NCI-H1048 (cell line): Measurements from ENCODE around the gene LRIF1.
"Not testable (repeated sequence)": the region's sequence is repeated elsewhere in the genome, so short reads cannot be mapped to it uniquely, and the experiment has no call there.

ENCODE experiments used
- DNase-seq: peaks from one replicate; lab custom pipeline; 2025; lab: John Stamatoyannopoulos, UW

The LRIF1 gene

DNA sequence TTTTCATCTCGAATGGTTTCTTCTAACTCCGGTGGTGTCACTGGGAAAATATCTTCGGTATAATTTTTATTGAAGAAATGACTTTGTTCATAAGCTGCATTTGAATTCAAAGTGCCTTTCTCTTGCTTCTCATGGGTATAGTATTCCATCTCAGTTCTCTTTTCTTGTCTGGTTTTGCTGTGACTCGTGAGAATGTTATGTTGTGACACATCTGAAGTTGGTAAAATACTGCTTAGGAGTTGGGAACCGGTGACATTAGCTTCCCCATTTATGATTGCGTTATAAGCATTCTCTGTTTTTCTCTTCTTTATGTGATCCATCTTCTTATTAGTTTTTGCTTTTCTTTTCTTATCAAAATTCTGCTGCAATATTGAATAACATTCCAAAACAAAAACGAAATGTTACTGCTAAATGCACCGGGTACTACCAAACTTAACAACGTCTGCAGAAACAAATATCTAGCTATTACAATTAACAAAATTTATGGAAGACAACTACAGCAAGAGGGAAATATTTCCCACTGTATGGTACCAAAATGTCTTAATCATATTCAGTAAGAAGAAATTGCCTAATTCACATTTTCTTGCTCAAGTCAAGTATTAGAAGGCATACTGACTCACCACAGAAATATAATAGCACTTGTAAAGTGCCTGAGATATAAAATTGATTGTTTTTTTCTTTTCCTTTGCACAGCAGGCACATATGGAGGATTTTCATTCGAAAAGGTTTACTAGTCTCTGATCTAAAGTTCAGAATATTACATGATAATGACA is 15.5 kb downstream of the LRIF1 start:
- DNase-seq = no peak

DNA sequence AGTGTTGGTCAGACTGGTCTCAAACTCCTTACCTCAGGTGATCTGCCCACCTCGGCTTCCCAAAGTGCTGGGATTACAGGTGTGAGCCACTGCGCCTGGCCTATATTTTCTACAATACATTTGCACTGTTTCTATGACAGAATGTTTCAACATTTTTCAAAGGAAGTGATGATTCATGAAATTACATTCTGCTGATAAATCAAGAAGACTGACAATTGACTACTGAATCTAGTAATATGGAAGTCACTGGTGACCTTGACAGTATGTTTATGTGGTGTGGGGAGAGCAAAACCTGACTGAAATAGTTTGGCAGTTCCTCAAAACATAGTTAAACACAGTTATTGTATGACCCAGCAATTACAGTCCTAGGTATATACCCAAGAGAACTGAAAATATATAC is 18.1 kb downstream of the LRIF1 start:
- no peak for DNase-seq

DNA sequence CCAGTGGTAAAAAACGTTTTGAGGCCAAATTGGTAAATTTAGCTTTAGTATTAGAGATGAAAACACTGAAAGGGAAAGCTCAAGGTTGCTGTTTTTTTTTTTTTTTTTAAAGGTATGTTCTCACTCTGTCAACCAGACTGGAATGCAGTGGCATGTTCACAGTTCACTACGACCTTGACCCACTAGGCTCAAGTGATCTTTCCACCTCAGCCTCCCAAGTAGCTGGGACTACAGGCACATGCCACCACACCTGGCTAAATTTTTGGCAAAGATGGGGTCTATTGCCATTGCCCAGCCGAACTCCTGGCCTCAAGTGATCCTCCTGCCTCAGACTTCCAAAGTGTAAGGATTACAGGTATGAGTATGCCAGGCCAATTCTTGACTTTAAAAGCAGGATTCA is 18.9 kb downstream of the LRIF1 start:
- no peak for DNase-seq

DNA sequence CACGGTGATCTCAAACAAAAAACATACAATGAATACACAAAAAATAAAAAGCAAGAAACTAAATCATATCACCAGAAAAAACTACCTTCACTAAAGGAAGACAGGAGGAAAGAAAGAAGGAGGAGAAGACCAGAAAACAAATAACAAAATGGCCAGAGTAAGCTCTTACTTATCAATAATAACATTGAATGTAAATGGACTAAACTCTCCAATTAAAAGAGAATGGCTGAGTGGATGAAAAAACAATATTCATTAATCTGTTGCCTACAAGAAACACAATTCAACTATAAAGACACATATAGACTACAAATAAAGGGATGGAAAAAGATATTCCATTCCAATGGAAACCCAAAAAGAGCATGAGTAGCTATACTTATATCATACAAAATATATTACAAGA is 27.2 kb downstream of the LRIF1 start:
- DNase-seq = no peak

DNA sequence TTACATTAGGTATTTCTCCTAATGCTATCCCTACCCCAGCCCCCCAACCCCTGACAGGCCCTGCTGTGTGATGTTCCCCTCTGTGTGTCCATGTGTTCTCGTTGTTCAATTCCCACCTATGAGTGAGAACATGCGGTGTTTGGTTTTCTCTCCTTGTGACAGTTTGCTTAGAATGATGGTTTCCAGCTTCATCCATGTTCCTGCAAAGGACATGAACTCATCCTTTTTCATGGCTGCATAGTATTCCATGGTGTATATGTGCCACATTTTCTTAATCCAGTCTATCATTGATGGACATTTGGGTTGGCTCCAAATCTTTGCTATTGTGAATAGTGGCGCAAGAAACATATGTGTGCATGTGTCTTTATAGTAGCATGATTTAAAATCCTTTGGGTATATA is 32.6 kb downstream of the LRIF1 start:
- DNase-seq = not testable (repeated sequence)

DNA sequence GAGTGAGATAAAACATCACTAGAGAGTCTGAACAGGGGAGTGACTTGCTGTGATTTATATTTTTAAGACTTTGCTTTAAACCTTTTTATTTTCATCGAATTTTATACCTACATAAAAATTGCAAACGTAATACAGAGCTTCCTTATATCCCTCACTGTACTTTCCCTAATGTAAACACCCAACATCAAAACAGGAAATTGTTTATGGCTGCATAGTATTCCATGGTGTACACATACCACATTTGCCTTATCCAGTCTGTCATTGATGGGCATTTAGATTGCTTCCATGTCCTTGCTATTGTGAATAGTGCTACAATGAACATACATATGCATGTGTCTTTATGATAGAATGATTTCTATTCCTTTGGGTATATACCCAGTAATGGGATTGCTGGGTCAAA is 34.8 kb downstream of the LRIF1 start:
- no peak for DNase-seq

DNA sequence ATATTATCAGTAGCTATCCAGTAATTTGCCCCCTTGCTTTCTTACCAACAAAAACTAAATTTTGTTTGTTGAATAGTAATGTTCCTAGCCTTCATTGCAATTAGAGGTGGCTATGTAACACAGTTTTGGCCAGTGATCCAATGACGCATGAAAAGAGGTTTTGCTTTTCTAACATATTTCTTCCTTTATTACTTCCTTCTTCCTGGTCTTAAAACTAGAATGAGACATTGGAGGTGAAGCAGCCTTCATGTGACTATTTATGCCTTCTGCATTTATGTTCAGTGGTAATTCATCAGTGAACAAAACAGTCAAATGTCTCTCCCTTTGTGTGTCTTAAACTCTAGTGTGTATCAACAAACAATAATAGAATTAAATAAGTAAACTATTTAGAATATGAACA is 35.5 kb downstream of the LRIF1 start:
- no peak for DNase-seq

DNA sequence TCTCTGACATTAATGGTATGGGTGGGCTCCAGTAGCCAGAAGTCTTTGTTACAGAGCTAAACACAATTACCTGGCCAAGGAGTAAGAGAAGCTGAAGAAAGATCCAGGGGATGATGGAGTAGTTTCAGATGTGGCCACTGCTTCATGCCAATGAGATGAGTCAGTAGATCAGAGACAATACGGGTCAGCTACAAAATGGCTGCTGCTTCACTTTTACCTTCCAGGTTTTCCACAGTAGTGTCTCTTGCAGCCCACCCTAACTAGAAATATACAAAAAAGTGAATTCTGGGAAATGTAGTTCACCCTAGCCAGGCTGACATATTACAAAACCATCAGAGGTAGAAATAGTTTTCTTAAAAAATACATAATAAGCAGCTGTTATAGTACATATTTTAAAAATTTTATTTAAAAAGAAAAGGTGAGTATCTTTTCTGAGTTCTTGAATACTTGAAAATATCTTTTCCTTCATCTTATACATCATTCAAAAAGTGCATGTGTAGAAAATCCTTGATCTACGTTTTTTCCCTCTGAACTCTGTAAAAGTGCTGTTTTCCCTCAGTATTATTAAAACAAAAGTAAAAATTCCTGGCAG is 36.1 kb downstream of the LRIF1 start:
- no peak for DNase-seq

DNA sequence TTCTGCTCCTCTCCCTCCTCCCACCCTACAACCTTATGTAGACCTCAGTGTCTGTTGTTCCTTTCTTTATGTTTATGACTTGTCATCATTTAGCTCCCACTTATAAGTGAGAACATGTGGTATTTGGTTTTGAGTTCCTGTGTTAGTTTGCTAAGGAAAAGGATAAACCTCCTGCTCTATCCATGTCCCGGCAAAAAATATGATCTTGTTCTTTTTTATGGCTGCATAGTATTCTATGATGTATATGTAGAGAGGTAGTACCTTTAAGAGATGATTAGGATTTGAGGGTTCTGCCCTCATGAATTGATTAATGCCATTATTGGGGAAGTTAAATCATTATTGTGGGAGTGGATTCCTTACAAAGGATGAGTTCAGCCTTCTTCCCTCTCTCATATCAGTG is 41.8 kb downstream of the LRIF1 start:
- no peak for DNase-seq

DNA sequence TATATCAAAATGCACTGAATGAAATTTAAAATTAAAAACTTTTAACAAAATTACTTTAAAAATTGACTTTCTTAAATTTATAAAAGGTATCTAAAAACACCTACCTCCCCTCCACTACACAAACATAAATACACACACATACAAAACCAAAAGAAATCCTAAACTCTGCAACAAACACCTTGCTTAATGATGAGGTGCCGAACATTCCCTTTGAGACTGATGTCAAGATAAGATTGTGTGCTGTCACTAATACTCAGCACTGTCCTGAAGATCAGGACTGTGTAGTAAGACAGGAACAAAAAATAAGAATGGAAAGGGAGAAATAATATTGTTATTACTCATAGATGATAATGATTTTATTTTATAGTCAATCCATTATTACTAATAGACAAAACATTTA is 45.7 kb downstream of the LRIF1 start:
- DNase-seq = no peak

DNA sequence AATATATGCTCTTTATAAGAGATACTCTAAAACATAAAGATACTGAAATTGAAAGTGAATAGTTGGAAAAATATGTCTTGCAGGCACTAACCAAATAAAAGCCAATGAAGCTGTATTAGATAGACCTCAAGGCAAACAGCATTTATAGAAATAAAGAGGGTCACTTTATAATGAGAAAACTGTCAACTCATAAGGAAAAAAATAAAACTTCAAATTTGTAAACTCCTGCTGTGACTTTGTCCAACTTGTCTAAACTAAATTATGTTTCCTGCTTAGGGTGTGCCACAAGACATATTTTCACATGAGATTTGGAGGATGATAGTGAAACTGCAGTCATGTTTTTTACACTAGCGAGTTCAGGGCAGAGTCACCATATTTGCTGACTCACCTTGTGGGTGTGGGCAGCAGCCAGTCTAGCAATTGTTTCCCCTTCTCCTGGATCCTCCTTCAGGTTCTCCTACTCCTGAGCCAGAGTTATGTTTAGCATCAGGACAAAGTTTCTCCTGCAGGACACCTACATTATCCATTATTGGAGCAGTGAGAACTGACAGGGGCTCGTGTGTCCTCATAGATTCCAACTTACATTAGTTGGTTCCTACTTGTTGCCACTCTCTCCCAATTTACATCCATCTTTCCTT is 46.9 kb downstream of the LRIF1 start:
- DNase-seq = no peak

DNA sequence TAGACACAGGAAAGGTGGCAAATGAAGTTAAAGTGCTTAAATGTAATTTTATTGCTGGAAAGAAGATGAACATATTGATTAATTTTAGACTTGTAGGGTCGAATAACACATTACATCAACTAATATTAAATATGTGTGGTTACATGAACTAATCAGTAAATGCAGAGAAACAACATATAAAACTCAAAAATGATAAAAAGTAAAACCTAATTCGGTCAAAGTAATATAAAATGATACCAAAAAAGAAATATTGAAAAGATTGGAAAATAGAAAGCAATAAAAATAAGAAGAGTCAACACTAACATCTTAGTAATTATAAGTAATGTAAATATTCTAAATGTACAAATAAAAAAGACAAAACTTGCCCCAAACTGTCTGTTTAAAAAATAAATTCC is 47.5 kb downstream of the LRIF1 start:
- no peak for DNase-seq

DNA sequence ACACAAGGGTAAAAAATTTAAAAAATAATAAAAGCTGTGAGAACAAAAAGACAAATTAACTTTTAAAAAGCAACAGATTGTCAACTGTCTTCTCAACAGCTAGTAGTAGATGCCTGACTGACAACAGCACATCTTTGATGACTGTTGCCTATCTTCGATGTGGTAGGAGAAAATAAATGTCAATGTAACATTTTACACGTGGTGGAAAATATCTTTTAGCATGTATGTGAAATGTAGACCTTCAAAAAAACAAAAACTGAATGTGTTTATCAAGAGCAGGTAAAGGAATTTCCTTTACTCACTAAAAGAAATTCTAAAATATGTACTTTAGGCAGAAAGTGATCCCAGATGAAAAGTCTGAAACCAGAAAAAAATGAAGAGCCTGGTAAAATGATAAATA is 47.9 kb downstream of the LRIF1 start:
- no peak for DNase-seq

DNA sequence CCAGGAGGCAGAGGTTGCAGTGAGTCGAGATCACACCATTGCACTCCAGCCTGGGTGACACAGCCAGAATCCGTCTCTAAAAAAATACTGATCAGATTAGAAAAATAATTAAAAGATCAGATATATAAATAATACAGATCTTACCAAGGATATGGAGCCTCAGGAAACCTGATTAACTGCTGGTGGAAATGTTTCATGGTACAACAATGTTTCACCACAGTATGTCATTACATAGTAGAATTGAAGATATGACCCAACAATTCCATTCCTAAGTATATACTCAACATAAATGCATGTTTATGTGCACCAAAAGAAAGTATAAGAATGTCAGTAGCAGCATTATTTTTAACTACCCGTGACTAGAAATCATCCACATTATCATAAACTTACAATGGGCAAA is 49.0 kb downstream of the LRIF1 start:
- no peak for DNase-seq

DNA sequence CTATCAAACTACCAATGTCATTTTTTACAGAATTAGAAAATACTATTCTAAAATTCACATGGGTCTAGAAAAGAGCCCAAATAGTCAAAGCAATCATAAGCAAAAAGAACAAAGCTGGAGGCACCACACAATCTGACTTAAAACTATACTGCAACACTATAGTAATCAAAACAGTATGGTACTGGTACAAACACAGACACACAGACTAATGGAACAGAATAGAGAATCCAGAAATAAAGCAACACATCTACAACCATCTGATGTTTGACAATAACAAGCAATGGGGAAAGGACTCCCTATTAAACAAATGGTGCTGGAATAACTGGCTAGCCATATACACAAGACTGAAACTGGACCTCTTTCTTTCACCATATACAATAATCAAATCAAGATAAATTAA is 50.9 kb downstream of the LRIF1 start:
- no peak for DNase-seq

DNA sequence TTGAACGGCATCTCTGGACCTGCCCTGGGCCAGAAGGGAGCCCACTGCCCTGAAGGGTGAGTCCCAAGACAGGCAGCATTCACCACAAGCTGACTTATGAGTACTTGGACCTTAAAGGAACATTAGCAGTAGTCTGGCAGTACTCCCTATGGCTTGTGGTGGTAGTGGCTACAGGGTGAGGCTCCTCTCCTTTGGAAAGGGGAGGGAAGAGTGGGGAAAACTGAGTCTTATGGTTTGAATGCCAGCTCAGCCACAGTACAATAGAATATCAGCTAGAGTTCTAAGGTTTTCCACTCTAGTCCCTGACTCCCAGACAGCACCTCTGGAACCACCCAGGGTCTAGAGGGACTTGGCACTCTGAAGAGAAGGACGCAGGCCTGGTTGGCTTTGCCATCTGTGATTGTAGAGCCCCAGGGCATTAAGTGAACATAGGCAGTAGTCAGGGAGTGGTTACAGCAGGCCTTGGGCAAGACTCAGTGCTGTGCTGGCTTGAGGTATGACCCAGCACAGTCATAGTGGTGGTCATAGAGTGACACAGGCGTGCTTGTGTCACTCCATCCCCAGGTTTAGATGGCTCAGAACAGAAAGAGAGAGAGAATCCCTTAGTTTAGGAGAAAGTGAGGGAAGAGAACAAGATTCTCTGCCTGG is 59.7 kb downstream of the LRIF1 start:
- DNase-seq = no peak

DNA sequence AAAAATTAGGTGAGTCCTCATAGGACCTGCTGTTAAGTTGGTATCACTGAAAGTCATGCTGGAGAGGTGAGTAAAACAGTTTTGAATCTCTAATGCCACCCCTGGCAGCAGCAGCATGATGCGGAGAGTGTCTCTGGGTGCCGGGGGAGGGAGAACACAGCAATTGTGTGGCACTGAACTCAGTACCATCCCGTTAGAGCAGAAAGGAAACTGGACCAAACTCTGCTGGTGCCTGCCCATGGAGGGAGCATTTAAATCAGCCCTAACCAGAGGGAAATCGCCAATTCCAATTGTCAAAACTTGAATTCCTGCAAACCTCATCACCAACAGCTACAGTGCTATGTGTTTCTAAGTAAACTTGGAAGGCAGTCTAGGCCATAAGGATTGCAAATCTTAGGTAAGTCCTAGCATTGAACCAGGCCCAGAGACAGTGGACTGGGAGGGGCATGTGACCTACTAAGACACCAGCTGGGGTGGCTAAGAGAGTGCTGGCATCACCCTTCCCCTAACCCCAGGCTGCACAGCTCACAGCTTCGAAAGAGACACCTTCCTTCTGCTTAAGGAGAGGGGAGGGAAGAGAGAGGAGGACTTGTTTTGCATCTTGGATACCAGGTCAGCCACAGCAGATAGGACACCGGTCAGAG is 60.8 kb downstream of the LRIF1 start:
- no peak for DNase-seq

DNA sequence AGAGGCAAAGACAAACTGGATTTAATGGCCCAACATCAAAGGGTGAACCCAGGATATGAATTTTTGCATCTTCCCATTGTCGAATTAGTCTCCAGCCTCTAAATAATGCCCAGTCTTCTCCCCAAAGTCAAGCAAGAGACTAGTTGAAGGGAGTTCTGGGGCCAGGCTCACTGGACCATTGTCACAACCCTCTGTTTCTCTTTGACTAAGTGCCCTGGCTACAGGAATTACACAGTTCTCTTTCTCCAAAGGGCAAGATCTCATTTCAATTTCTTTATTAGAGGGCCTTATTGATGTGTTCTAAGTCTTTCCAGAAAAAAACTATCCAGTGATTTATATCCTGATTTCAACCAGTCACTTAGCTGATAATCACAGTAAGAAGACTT is 64.3 kb downstream of the LRIF1 start:
- DNase-seq = no peak

DNA sequence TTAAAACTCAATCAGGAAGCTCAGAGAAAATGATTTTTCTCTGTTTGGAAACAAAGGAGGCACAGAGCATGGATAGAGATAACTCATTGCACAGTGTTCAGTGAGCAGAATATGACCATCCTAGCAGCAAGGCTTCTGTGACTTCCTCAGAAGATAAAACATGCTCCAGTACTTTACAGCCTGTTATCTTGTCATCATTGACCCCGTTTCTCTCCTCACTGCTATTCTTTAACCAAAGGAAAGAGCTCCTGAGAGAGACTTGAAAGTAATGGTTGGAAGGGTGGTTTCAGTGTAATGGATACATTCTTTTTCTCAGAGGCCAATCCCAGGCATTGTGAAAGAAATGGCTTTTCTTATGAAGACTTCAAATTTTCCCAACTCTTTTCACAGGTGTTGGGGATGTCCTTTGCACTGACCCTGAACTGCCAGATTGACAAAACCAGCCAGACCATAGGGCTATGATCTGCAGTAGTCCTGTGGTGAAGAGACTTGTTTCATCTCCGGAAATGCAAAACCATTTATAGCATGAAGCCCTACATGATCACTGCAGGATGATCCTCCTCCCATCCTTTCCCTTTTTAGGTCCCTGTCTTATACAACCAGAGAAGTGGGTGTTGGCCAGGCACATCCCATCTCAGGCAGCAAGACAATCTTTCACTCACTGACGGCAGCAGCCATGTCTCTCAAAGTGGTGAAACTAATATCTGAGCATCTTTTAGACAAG is 64.8 kb downstream of the LRIF1 start:
- DNase-seq = no peak

DNA sequence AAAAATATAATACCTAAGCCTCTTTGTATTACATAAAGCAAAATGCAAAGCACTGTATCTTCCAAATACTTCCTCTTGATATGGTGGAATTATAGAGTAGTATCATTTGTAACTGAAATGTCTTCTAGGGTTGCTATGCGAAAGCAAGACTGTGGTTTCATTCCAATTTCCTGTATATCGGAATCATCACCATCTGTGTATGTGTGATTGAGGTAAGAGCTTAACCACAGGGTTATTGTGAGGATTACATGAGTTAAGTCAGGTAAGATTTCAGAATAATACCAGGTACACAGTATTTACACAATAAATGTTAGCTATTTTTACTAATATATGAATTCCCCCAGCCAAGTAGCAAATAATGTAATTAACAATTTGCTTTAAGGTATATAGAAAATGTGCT is 66.0 kb downstream of the LRIF1 start:
- DNase-seq = no peak
